ENCODE results near the gene TRIM8. TPM values are rescaled to one million over a fixed set of nuclear protein-coding genes. Genes with fewer than 3 reads are reported as not detected.
A peak's percentile ranks its signal among the peaks of the same experiment; 100 is the strongest.

The TRIM8 gene
- total RNA-seq, 1 donor from 2014 or later: 126 TPM

- peak in 1 of 2 donors; percentile 98 for DNase-seq (ENCODE audit: extremely low spot score in 2 of 2)
- no peaks in the 10 kb centered on the region for H3K9me3 ChIP-seq
- H3K27me3 ChIP-seq: no peaks in the 10 kb centered on the region
- peak; percentile 70 to 96 for TF ChIP-seq POLR2AphosphoS5 (IDR thresholded peaks at IDR 0.05; ENCODE audit: insufficient read depth in 1 of 2, low read depth in 1 of 2)
- TF ChIP-seq POLR2A (IDR thresholded peaks at IDR 0.05): peak in 1 of 2 donors; percentile 81
- TF ChIP-seq CTCF (IDR thresholded peaks at IDR 0.05): peak in 1 of 3 experiments; percentile 16
- H3K27ac ChIP-seq: peak overlapping the region; percentile 99
- intact Hi-C loops (cut with DNase I): loop anchor here (2.0 to 10.0 kb wide), 2 partner anchors 67 to 169 kb away; no protein-coding TSS in a partner anchor
- peaks cover 51% of the 10 kb centered on the region for H3K4me1 ChIP-seq
- H3K36me3 ChIP-seq: no peaks in the 10 kb centered on the region
- H3K4me3 ChIP-seq: peak overlapping the region; percentile 72 to 98
Measured at GRCh38 chr10:102645741-102646609, 1.7 kb downstream of the TRIM8 start.

GRCh38 chr10:102646610-102647442 lies 2.5 kb downstream of the TRIM8 start:
- Histone ChIP-seq H3K27me3 (no peaks in the 10 kb centered on the region), H3K36me3 (no peaks in the 10 kb centered on the region), H3K4me1 (peaks cover 60% of the 10 kb centered on the region), H3K4me3 (peak overlapping the region; percentile 72 to 98), H3K9me3 (no peaks in the 10 kb centered on the region), H3K27ac (peak overlapping the region; percentile 99)
- intact Hi-C loops (cut with DNase I): loop anchor here (2.0 to 10.0 kb wide), 2 partner anchors 66 to 168 kb away; no protein-coding TSS in a partner anchor
- DNase-seq (ENCODE audit: extremely low spot score in 2 of 2): no peak
- TF ChIP-seq CTCF (IDR thresholded peaks at IDR 0.05) (no peak), POLR2A (IDR thresholded peaks at IDR 0.05) (no peak), POLR2AphosphoS5 (IDR thresholded peaks at IDR 0.05; ENCODE audit: insufficient read depth in 1 of 2, low read depth in 1 of 2) (no peak)

- Histone ChIP-seq H3K27me3 (no peaks in the 10 kb centered on the region), H3K36me3 (no peaks in the 10 kb centered on the region), H3K9me3 (no peaks in the 10 kb centered on the region), H3K4me1 (peaks cover 68% of the 10 kb centered on the region), H3K27ac (peak overlapping the region; percentile 99), H3K4me3 (peak overlapping the region; percentile 72 to 98)
- DNase-seq (ENCODE audit: extremely low spot score in 2 of 2): no peak
- intact Hi-C loops (cut with DNase I): loop anchor here (2.0 to 10.0 kb wide), 2 partner anchors 65 to 167 kb away; no protein-coding TSS in a partner anchor
- no peak for TF ChIP-seq CTCF (IDR thresholded peaks at IDR 0.05)
- no peak for TF ChIP-seq POLR2AphosphoS5 (IDR thresholded peaks at IDR 0.05; ENCODE audit: insufficient read depth in 1 of 2, low read depth in 1 of 2)
- TF ChIP-seq POLR2A (IDR thresholded peaks at IDR 0.05): no peak
Measured at GRCh38 chr10:102647443-102648268, 3.4 kb downstream of the TRIM8 start.

- H3K4me3 ChIP-seq: peak overlapping the region; percentile 72 to 98
- peak overlapping the region; percentile 99 for H3K27ac ChIP-seq
- no peaks in the 10 kb centered on the region for H3K27me3 ChIP-seq
- H3K4me1 ChIP-seq: peaks cover 71% of the 10 kb centered on the region
- H3K9me3 ChIP-seq: no peaks in the 10 kb centered on the region
- peaks cover 0 to 5% of the 10 kb centered on the region in 2 donors for H3K36me3 ChIP-seq
- no peak for TF ChIP-seq POLR2AphosphoS5 (IDR thresholded peaks at IDR 0.05; ENCODE audit: insufficient read depth in 1 of 2, low read depth in 1 of 2)
- TF ChIP-seq POLR2A (IDR thresholded peaks at IDR 0.05): no peak
- TF ChIP-seq CTCF (IDR thresholded peaks at IDR 0.05): no peak
- intact Hi-C loops (cut with DNase I): loop anchor here (10.0 kb wide), 1 partner anchor 166 kb away; no protein-coding TSS in a partner anchor
- DNase-seq (ENCODE audit: extremely low spot score in 2 of 2): no peak
Measured at GRCh38 chr10:102648269-102648888, 4.1 kb downstream of the TRIM8 start.

Measured in vagina (tissue), 2 donors.